T-cell (primary cell): ENCODE measurements around the gene RAN. TPM values are rescaled to one million over a fixed set of nuclear protein-coding genes. Genes with fewer than 3 reads are reported as not detected.

Experiments used
- ATAC-seq, 4 experiments: fragments of 200-7000 bp in 3 of 4; fragments of 150-1000 bp in 1 of 4; cut with Tn5 transposase; replicated peaks in 1 of 4; 1 replicate in 3 of 4; 2 replicates in 1 of 4; pipeline ENCODE4 v1.10.0; 2021; ENCODE audit warnings: moderate library complexity in 3 of 4, mild to moderate bottlenecking in 2 of 4, moderate number of reproducible peaks in 1 of 4
- CTCF ChIA-PET, 2 donors: fragments of 300-600 bp; sonication (Branson Sonifier 250); formaldehyde crosslinking; loops; one replicate each; lab custom pipeline; 2022; ENCODE audit warnings: antibody characterized with exemption in 2 of 2; lab: Charles Lee
- POLR2A ChIA-PET, 2 donors: fragments of 300-600 bp; sonication (Branson Sonifier 250); formaldehyde crosslinking; loops; one replicate each; lab custom pipeline; 2022; ENCODE audit warnings: antibody characterized with exemption in 2 of 2; lab: Charles Lee
- DNase-seq, 35 experiments: peaks; one replicate each; pipeline versions ENCODE4 v3.0.0 to v3.0.0-alpha.2; 2013 to 2023
- H3K27ac ChIP-seq: one replicate; pipeline ENCODE4 v1.5.1; 2013; ENCODE audit warnings: low read length
- H3K27me3 ChIP-seq, 2 experiments: replicated peaks in 1 of 2; 1 replicate in 1 of 2; 2 replicates in 1 of 2; pipeline versions ENCODE4 v1.6.1 to v1.7.0; 2013; ENCODE audit warnings: low read length in 1 of 2, mixed read lengths in 1 of 2; ENCODE audit not compliant: control insufficient read depth in 2 of 2, insufficient read depth in 2 of 2; ENCODE audit errors: extremely low read depth in 1 of 2
- H3K36me3 ChIP-seq, 2 donors: 1 replicate in 1 of 2; 2 replicates in 1 of 2; pipeline versions ENCODE4 v1.6.1 to v1.7.0; 2013; ENCODE audit warnings: low read length in 1 of 2; ENCODE audit not compliant: control insufficient read depth in 2 of 2, insufficient read depth in 1 of 2; ENCODE audit errors: extremely low read depth in 1 of 2
- H3K4me1 ChIP-seq, 2 experiments: 1 replicate in 1 of 2; 2 replicates in 1 of 2; pipeline versions ENCODE4 v1.6.1 to v1.7.0; 2013; ENCODE audit warnings: low read length in 2 of 2, mixed read lengths in 1 of 2; ENCODE audit not compliant: insufficient read depth in 2 of 2, control insufficient read depth in 1 of 2; ENCODE audit errors: extremely low read depth in 1 of 2
- H3K4me3 ChIP-seq, 2 donors: 1 replicate in 1 of 2; 2 replicates in 1 of 2; pipeline versions ENCODE4 v1.5.1 to v1.7.0; 2013; ENCODE audit warnings: mild to moderate bottlenecking in 2 of 2, low read length in 1 of 2, moderate library complexity in 1 of 2; ENCODE audit not compliant: control insufficient read depth in 1 of 2; ENCODE audit errors: extremely low read depth in 1 of 2
- H3K9me3 ChIP-seq: 2 replicates; pipeline ENCODE4 v1.7.0; 2013
- H3K27ac Mint-ChIP-seq, 2 donors: one replicate each; pipeline ENCODE4 v1.8.0; 2020 to 2021; ENCODE audit warnings: mild to moderate bottlenecking in 2 of 2, mixed read lengths in 2 of 2
- H3K27me3 Mint-ChIP-seq, 2 donors: one replicate each; pipeline ENCODE4 v1.8.0; 2021 to 2022; ENCODE audit warnings: mixed read lengths in 2 of 2
- H3K36me3 Mint-ChIP-seq: one replicate; pipeline ENCODE4 v1.8.0; 2021; ENCODE audit warnings: mixed read lengths
- H3K4me1 Mint-ChIP-seq, 3 donors: one replicate each; pipeline ENCODE4 v1.8.0; 2020 to 2022; ENCODE audit warnings: mixed read lengths in 3 of 3, mild to moderate bottlenecking in 1 of 3
- H3K4me3 Mint-ChIP-seq, 3 donors: one replicate each; pipeline ENCODE4 v1.8.0; 2020 to 2022; ENCODE audit warnings: mild to moderate bottlenecking in 3 of 3, mixed read lengths in 3 of 3, moderate library complexity in 3 of 3
- H3K9me3 Mint-ChIP-seq, 3 donors: one replicate each; pipeline ENCODE4 v1.8.0; 2020 to 2022; ENCODE audit warnings: mixed read lengths in 3 of 3
- WGBS: methylation state at CpG from one replicate; pipeline ENCODE4 v1.1.5; 2013; ENCODE audit warnings: missing lambda C conversion rate; ENCODE audit not compliant: insufficient coverage; 5-methylcytosine and 5-hydroxymethylcytosine counted together
- total RNA-seq, 35 experiments: library from RNA in 6 of 35; stranded (reverse) in 6 of 35; fragments of 120-200 nt in 1 of 35; gene quantifications; one replicate each; pipeline versions ENCODE4 v1.2.1 to v1.2.4 and lab custom pipeline; 2013 to 2026

RAN gene
- total RNA-seq, 5 donors from 2014 or later (not counting 1 experiment from before 2014, with no cell fraction given) = 304 to 367 (median 308) TPM

DNA sequence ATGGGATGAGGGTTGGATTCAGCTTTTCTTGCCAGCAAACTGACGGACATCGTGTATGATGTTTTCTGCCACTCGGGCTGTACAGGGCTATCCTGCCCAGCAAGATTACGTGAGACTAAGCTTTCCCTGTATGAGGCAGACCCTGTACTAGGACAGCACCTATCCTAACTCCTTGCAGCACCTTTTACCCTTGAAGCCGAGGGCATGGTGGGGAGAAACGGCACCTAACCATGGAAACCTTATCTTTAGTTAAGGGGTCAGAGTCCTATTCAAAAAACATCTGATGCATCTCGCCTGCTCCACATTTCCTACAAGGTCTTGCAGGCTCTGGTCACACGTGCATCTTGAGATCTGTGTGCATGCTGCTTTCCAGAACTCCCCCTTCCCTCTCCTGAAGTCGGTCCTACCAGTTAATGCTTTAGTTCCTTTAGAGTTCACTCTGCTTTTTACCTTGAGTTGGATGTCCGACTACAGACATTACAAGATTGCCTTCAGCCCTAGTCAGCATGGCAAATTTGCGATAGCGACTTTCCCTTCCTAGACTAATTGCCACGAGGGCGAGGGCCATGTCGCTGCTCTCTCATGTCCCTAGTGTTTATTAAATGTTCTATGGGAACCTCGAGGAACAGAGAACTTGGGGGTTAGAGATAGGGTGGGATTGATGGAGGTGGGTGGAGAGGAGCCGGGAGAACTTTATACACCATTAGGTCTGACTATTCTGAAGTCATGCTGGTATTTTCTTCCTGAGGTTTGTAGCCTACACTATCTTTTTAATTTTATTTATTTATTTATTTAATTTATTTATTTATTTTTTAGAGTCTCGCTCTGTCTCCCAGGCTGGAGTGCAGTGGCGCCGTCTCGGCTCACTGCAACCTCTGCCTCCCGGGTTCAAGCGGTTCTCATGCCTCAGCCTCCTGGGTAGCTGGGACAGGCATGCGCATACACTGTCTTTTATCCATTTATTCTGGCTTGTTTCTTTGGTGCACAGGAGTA is 6.6 kb downstream of the RAN start:
- Mint-ChIP-seq H3K27me3 (no peaks in the 10 kb centered on the region), H3K4me1 (peaks cover 45 to 56% (median 55%) of the 10 kb centered on the region in 3 donors), H3K9me3 (no peaks in the 10 kb centered on the region), H3K36me3 (peaks cover 38% of the 10 kb centered on the region), H3K27ac (peak overlapping the region in 1 of 2 donors; percentile 39), H3K4me3 (peak overlapping the region in 1 of 3 donors; percentile 64)
- 92% methylated on average over 12 of the region's 24 CpGs for WGBS
- Histone ChIP-seq H3K27ac (no peak overlapping the region), H3K4me3 (no peak overlapping the region), H3K9me3 (no peaks in the 10 kb centered on the region), H3K27me3 (no peaks in the 10 kb centered on the region), H3K4me1 (peaks cover 3 to 20% of the 10 kb centered on the region in 2 experiments), H3K36me3 (peaks cover 12 to 38% of the 10 kb centered on the region in 2 donors)
- CTCF ChIA-PET = no interaction called here
- ATAC-seq (no peak), DNase-seq (no peak)
- POLR2A ChIA-PET = no interaction called here

DNA sequence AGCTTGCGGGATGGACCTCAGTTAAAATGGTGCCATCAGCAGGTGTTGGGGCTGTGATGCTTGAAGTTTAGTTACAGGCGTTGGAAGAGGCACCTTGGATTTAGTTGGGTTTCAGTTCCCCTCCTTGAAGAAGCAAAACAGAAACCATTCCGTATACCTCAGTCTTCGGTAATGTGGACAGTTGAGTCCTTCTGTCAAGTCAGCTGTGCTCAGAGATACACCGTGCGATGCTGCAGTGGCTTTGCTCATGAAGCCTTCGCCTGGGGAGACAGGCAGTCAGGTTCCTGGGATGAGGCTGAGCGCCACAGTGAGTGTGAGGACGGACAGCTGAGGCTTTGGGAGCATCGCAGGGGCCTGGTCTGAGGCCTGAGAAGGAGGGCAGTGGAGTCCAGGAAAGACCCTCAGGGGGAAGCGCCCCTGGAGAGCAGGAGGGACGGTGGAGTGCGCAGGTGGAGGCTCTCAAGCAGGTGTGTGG is 7.4 kb downstream of the RAN start:
- ATAC-seq (no peak), DNase-seq (no peak)
- Mint-ChIP-seq H3K36me3 (peaks cover 33% of the 10 kb centered on the region), H3K4me1 (peaks cover 37 to 48% (median 48%) of the 10 kb centered on the region in 3 donors), H3K27me3 (no peaks in the 10 kb centered on the region), H3K9me3 (no peaks in the 10 kb centered on the region), H3K27ac (peak overlapping the region in 1 of 2 donors; percentile 4), H3K4me3 (peak overlapping the region in 2 of 3 donors; percentile 28 to 64)
- Histone ChIP-seq H3K27ac (no peak overlapping the region), H3K36me3 (peaks cover 12 to 31% of the 10 kb centered on the region in 2 donors), H3K4me3 (no peak overlapping the region), H3K27me3 (no peaks in the 10 kb centered on the region), H3K4me1 (peaks cover 0 to 15% of the 10 kb centered on the region in 2 experiments), H3K9me3 (no peaks in the 10 kb centered on the region)
- 92% methylated on average over 10 of the region's 13 CpGs for whole genome bisulfite sequencing
- CTCF ChIA-PET = no interaction called here
- POLR2A ChIA-PET = no interaction called here

DNA sequence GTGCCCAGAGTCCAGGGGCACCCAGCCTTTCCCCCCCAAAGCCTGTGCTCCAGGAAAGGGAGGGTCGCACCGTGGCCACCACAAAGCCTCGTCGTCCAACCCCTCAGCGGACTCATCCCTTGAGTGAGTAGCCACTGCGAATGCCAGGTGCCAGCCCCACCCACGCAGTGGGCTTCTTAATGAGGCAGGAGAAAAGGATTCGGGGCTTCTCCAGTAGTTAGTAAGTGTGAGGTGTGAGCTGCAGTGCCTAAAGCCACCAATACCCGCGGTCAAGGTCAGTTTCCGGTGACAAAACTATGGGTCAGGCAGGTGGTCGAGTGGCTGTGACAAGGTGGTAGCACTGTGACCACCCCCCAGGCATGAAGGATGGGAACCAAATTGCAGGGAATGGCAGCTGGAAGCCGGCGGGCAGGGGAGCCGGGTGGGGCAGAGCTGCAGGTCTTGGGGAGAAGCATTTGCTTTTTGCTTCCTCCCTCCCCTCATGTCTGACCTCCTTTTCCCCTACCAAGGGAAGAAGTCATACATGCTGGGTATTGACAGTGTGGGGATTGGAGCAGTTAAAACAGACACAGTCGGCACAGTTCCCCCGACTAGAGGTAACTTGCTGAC is 8.0 kb downstream of the RAN start:
- no peak for DNase-seq
- no peak overlapping the region for H3K27ac ChIP-seq
- ChIA-PET POLR2A (no interaction called here), CTCF (no interaction called here)
- Mint-ChIP-seq H3K36me3 (peaks cover 26% of the 10 kb centered on the region), H3K4me3 (peak overlapping the region; percentile 64 to 77 (median 68)), H3K27ac (peak overlapping the region in 1 of 2 donors; percentile 45), H3K4me1 (peaks cover 31 to 42% (median 41%) of the 10 kb centered on the region in 3 donors), H3K27me3 (no peaks in the 10 kb centered on the region), H3K9me3 (no peaks in the 10 kb centered on the region)
- peak; percentile 41 to 48 (median 41) for ATAC-seq
- peaks cover 7 to 24% of the 10 kb centered on the region in 2 donors for H3K36me3 ChIP-seq
- H3K9me3 ChIP-seq = no peaks in the 10 kb centered on the region
- WGBS = 71% methylated on average over 10 of the region's 17 CpGs
- peaks cover 0 to 15% of the 10 kb centered on the region in 2 experiments for H3K4me1 ChIP-seq
- H3K4me3 ChIP-seq = peak overlapping the region in 1 of 2 donors; percentile 45
- H3K27me3 ChIP-seq = no peaks in the 10 kb centered on the region

DNA sequence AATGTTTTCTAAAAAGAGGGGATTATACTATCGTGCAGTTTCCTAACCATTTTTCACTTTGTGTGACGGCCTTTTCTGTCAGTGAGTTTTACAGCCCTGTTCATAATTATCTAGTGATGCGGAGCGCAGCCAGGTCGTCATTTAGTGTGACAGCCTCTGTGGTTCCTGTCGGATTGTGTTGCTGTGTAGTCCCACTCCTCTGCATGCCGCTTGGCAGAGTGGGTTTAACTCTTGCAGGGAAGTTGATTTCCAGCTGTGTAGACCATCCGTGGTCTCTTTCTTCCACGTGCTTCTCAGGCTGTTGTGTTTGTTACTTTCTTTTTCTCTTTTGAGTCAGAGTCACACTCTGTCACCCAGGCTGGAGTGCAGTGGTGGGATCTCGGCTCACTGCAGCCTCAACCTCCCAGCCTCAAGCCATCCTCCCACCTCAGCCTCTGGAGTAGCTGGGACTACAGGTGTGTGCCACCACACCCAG is 8.6 kb downstream of the RAN start:
- Mint-ChIP-seq H3K36me3 (peaks cover 22% of the 10 kb centered on the region), H3K27ac (peak overlapping the region; percentile 43 to 45), H3K27me3 (no peaks in the 10 kb centered on the region), H3K4me1 (peaks cover 25 to 37% (median 37%) of the 10 kb centered on the region in 3 donors), H3K9me3 (no peaks in the 10 kb centered on the region), H3K4me3 (peak overlapping the region; percentile 64 to 77 (median 68))
- Histone ChIP-seq H3K9me3 (no peaks in the 10 kb centered on the region), H3K36me3 (peaks cover 2 to 19% of the 10 kb centered on the region in 2 donors), H3K4me3 (peak overlapping the region in 1 of 2 donors; percentile 45), H3K4me1 (peaks cover 0 to 15% of the 10 kb centered on the region in 2 experiments), H3K27me3 (no peaks in the 10 kb centered on the region), H3K27ac (no peak overlapping the region)
- CTCF ChIA-PET = no interaction called here
- POLR2A ChIA-PET = no interaction called here
- no peak for DNase-seq
- WGBS = 58% methylated on average over 4 of the region's 10 CpGs
- ATAC-seq = peak; percentile 41 to 62 (median 48)

GRCh38 chr12:130881046-130881445 is 9.2 kb downstream of the RAN start:
- no CpG with 5 or more reads among the region's 5 CpGs for WGBS
- Histone ChIP-seq H3K27ac (no peak overlapping the region), H3K36me3 (peaks cover 0 to 13% of the 10 kb centered on the region in 2 donors), H3K4me3 (no peak overlapping the region), H3K4me1 (peaks cover 0 to 15% of the 10 kb centered on the region in 2 experiments), H3K27me3 (no peaks in the 10 kb centered on the region), H3K9me3 (no peaks in the 10 kb centered on the region)
- Mint-ChIP-seq H3K4me1 (peaks cover 24 to 32% (median 32%) of the 10 kb centered on the region in 3 donors), H3K4me3 (peak overlapping the region in 1 of 3 donors; percentile 64), H3K27ac (no peak overlapping the region), H3K27me3 (no peaks in the 10 kb centered on the region), H3K9me3 (no peaks in the 10 kb centered on the region), H3K36me3 (peaks cover 16% of the 10 kb centered on the region)
- DNase-seq (no peak), ATAC-seq (no peak)
- ChIA-PET CTCF (no interaction called here), POLR2A (no interaction called here)

DNA sequence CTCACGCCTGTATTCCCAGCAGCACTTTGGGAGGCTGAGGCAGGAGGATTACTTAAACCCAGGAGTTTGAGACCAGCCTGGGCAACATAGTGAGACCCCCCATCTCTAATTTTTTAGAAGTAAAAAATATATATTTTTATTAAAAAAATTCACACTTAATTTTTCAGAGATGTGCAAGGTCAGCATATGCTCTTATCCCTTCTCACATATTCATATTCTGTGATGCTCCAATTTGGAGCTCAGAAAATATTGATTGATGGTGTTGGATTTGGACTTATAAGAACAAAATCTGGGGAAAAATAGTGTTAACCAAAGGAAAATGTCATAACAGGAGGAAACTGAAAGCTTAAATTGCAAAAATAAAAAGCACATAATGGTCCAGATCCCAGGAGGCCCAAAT is 9.7 kb downstream of the RAN start:
- peaks cover 22 to 32% (median 32%) of the 10 kb centered on the region in 3 donors for H3K4me1 Mint-ChIP-seq
- no peaks in the 10 kb centered on the region for H3K27me3 Mint-ChIP-seq
- POLR2A ChIA-PET = no interaction called here
- H3K9me3 ChIP-seq = no peaks in the 10 kb centered on the region
- CTCF ChIA-PET = no interaction called here
- H3K27ac Mint-ChIP-seq = no peak overlapping the region
- H3K4me3 ChIP-seq = no peak overlapping the region
- no peak for ATAC-seq
- H3K4me1 ChIP-seq = peaks cover 0 to 15% of the 10 kb centered on the region in 2 experiments
- H3K4me3 Mint-ChIP-seq = no peak overlapping the region
- no peaks in the 10 kb centered on the region for H3K27me3 ChIP-seq
- no CpG with 5 or more reads among the region's 1 CpG for WGBS
- peaks cover 12% of the 10 kb centered on the region for H3K36me3 Mint-ChIP-seq
- no peak for DNase-seq
- no peak overlapping the region for H3K27ac ChIP-seq
- H3K36me3 ChIP-seq = peaks cover 0 to 8% of the 10 kb centered on the region in 2 donors
- H3K9me3 Mint-ChIP-seq = no peaks in the 10 kb centered on the region
